Measurements from ENCODE around the gene FGF21.

DNA sequence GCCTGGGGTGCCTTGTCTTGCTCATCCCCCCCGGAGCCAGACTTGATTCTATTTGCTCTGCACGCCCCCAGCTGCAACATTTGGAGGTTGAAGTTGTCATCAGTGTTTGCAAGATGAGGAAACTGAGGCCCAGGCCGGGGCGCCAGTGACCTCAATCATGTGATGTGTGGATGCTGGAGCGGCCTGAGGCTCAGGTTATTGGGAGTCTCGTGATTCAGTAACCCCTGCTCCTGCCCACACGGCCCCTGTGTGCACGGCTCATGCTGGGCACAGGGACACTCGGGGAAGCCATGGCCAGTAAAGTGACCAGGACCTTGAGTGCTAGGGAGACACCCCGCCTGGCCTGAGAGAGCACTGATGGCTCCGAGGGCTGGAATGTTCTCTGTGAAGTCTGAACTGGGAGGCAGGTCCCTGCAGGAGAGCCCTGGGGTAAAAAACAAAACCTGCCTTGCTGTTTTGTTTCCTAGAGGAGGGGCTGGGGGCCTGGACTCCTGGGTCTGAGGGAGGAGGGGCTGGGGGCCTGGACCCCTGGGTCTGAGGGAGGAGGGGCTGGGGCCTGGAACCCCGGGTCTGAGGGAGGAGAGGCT is 1.9 kb downstream of the FGF21 start:
- TF ChIP-seq POLR2A (IDR thresholded peaks at IDR 0.05): no peak
- TF ChIP-seq, protein P1, sequence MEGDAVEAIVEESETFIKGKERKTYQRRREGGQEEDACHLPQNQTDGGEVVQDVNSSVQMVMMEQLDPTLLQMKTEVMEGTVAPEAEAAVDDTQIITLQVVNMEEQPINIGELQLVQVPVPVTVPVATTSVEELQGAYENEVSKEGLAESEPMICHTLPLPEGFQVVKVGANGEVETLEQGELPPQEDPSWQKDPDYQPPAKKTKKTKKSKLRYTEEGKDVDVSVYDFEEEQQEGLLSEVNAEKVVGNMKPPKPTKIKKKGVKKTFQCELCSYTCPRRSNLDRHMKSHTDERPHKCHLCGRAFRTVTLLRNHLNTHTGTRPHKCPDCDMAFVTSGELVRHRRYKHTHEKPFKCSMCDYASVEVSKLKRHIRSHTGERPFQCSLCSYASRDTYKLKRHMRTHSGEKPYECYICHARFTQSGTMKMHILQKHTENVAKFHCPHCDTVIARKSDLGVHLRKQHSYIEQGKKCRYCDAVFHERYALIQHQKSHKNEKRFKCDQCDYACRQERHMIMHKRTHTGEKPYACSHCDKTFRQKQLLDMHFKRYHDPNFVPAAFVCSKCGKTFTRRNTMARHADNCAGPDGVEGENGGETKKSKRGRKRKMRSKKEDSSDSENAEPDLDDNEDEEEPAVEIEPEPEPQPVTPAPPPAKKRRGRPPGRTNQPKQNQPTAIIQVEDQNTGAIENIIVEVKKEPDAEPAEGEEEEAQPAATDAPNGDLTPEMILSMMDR (IDR thresholded peaks at IDR 0.05): no peak
